Endothelial cell of umbilical vein (primary cell): ENCODE measurements around the gene OR5A2. TPM values are rescaled to one million over a fixed set of nuclear protein-coding genes. Genes with fewer than 3 reads are reported as not detected.

Source experiments
- BruUV-seq: library from RNA; stranded (reverse); fragments of 400-500 nt; replicated peaks from 2 replicates; lab custom pipeline; 2021; lab: Mats Ljungman, UMichigan
- CTCF ChIA-PET: fragments of 300-600, 350-600 bp; sonication (Branson Sonifier 250); formaldehyde crosslinking; loops from one replicate; lab custom pipeline; 2021; ENCODE audit warnings: antibody characterized with exemption, inconsistent platforms; lab: Charles Lee
- POLR2A ChIA-PET: fragments of 300-600, 350-600 bp; sonication (Branson Sonifier 250); formaldehyde crosslinking; loops from one replicate; lab custom pipeline; 2021; ENCODE audit warnings: antibody characterized with exemption, inconsistent platforms; lab: Charles Lee
- DNase-seq: peaks from one replicate; pipeline ENCODE4 v3.0.0-alpha.2; 2011; ENCODE audit warnings: low read depth, low spot score
- FAIRE-seq: peaks from 2 replicates; lab custom pipeline; 2011; peaks lifted over from hg19 to GRCh38; lab: Jason Lieb, UNC
- H2AFZ ChIP-seq: 2 replicates; pipeline ENCODE4 v1.6.0; 2012; ENCODE audit warnings: low read depth, low read length, control low read depth, inconsistent platforms
- H3K27ac ChIP-seq: 2 replicates; pipeline ENCODE4 v1.5.1; 2011; ENCODE audit warnings: low read depth, mild to moderate bottlenecking, control low read depth, low read length, moderate library complexity; ENCODE audit not compliant: insufficient read depth
- H3K27me3 ChIP-seq, 2 experiments: 2 replicates each; pipeline versions ENCODE4 v1.6.0 to v1.6.1; 2011; ENCODE audit warnings: low read length in 2 of 2, mixed read lengths in 1 of 2; ENCODE audit not compliant: control insufficient read depth in 2 of 2, insufficient read depth in 2 of 2
- H3K36me3 ChIP-seq, 2 experiments: 2 replicates in 1 of 2; 3 replicates in 1 of 2; pipeline ENCODE4 v1.5.1; 2011; ENCODE audit warnings: low read length in 2 of 2, mild to moderate bottlenecking in 1 of 2, moderate library complexity in 1 of 2; ENCODE audit not compliant: control insufficient read depth in 2 of 2, insufficient read depth in 2 of 2; ENCODE audit errors: extremely low read depth in 1 of 2
- H3K4me1 ChIP-seq: 3 replicates; pipeline ENCODE4 v1.5.1; 2011; ENCODE audit warnings: mild to moderate bottlenecking, low read length; ENCODE audit not compliant: control insufficient read depth, insufficient read depth; ENCODE audit errors: extremely low read depth
- H3K4me2 ChIP-seq: 2 replicates; pipeline ENCODE4 v1.6.1; 2011; ENCODE audit warnings: low read length, control low read depth, mixed read lengths; ENCODE audit not compliant: insufficient read depth
- H3K4me3 ChIP-seq, 3 experiments: fragments of 200-600 bp in 1 of 3; sonication (generic), shearing (Covaris generic) in 1 of 3; replicated peaks in 1 of 3; 2 replicates each; pipeline ENCODE4 v1.5.1; 2011 to 2016; ENCODE audit warnings: control low read depth in 3 of 3, low read length in 3 of 3, mild to moderate bottlenecking in 2 of 3, inconsistent platforms in 1 of 3, low read depth in 1 of 3, moderate library complexity in 1 of 3; ENCODE audit not compliant: insufficient read depth in 1 of 3
- H3K79me2 ChIP-seq: 2 replicates; pipeline ENCODE4 v1.6.0; 2012; ENCODE audit warnings: low read length, inconsistent platforms; ENCODE audit not compliant: control insufficient read depth, insufficient read depth
- H3K9ac ChIP-seq: replicated peaks from 2 replicates; pipeline ENCODE3; 2011; ENCODE audit warnings: low read length, control low read depth; ENCODE audit not compliant: insufficient read depth; ENCODE audit errors: extremely low read depth
- H3K9me1 ChIP-seq: replicated peaks from 3 replicates; pipeline ENCODE4 v1.6.0; 2011; ENCODE audit warnings: mild to moderate bottlenecking, low read length; ENCODE audit not compliant: control insufficient read depth, insufficient read depth; ENCODE audit errors: extremely low read depth
- H3K9me3 ChIP-seq: replicated peaks from 2 replicates; pipeline ENCODE4 v1.5.1; 2012; ENCODE audit warnings: low read length, inconsistent platforms; ENCODE audit not compliant: control insufficient read depth, insufficient read depth
- H4K20me1 ChIP-seq: replicated peaks from 2 replicates; pipeline ENCODE3; 2011; ENCODE audit warnings: mild to moderate bottlenecking, low read length; ENCODE audit not compliant: control insufficient read depth, insufficient read depth; ENCODE audit errors: extremely low read depth
- CTCF ChIP-seq, 2 donors: IDR thresholded peaks; 1 replicate in 1 of 2; 2 replicates in 1 of 2; pipeline ENCODE4 v1.5.1; 2011; ENCODE audit warnings: low read length in 2 of 2, mild to moderate bottlenecking in 2 of 2, moderate library complexity in 2 of 2, control low read depth in 1 of 2, inconsistent platforms in 1 of 2, low read depth in 1 of 2; ENCODE audit not compliant: insufficient read depth in 1 of 2; ENCODE audit errors: extremely low read depth in 1 of 2
- EZH2 ChIP-seq: IDR thresholded peaks from 2 replicates; pipeline ENCODE4 v1.6.1; 2012; ENCODE audit warnings: borderline replicate concordance, low read depth, mild to moderate bottlenecking, moderate library complexity, low read length, inconsistent platforms; ENCODE audit not compliant: severe bottlenecking
- FOS ChIP-seq: IDR thresholded peaks from 2 replicates; pipeline ENCODE4 v1.6.1; 2011; ENCODE audit warnings: mild to moderate bottlenecking, low read length, moderate library complexity, borderline replicate concordance; ENCODE audit not compliant: insufficient read depth
- GATA2 ChIP-seq: IDR thresholded peaks from 2 replicates; pipeline ENCODE4 v1.7.0; 2011; ENCODE audit warnings: low read depth, mild to moderate bottlenecking, moderate library complexity, mixed read lengths, low read length; ENCODE audit not compliant: insufficient read length, insufficient read depth
- JUN ChIP-seq: IDR thresholded peaks from 2 replicates; pipeline ENCODE4 v1.6.1; 2011; ENCODE audit warnings: borderline replicate concordance, low read depth; ENCODE audit not compliant: insufficient read length, insufficient read depth
- MAX ChIP-seq: IDR thresholded peaks from 2 replicates; pipeline ENCODE4 v1.6.1; 2011; ENCODE audit not compliant: insufficient read depth, insufficient read length
- MYC ChIP-seq: IDR thresholded peaks from one replicate; pipeline ENCODE4 v1.6.1; 2011; ENCODE audit warnings: mild to moderate bottlenecking, low read depth, low read length
- POLR2A ChIP-seq: IDR thresholded peaks from 2 replicates; pipeline ENCODE4 v1.6.1; 2012; ENCODE audit warnings: low read depth, mild to moderate bottlenecking, control low read depth, low read length
- POLR2AphosphoS5 ChIP-seq: IDR thresholded peaks from 2 replicates; pipeline ENCODE4 v1.6.1; 2012; ENCODE audit warnings: low read depth, mild to moderate bottlenecking, control low read depth, low read length, moderate library complexity; ENCODE audit not compliant: insufficient read depth
- dilution Hi-C: fragments of 300-500 bp; cut with MboI; formaldehyde crosslinking; loops from one replicate; pipeline ENCODE4 v1.15.0; 2019; ENCODE audit warnings: low sequenced_read_pairs; ENCODE audit not compliant: extremely low pct_ligation_motif_present
- intact Hi-C: fragments of 100-400 bp; cut with micrococcal nuclease; formaldehyde crosslinking; loops from one replicate; pipeline ENCODE4 v1.10.0; 2022
- polyA plus RNA-seq, 4 experiments: library from polyadenylated mRNA; depleted of rRNA in 3 of 4; stranded (reverse) in 3 of 4; unstranded in 1 of 4; fragments of >200 nt; gene quantifications; 2 replicates each; pipeline versions ENCODE4 v1.2.1 to v1.2.3, GENCODE V29; 2011 to 2012; ENCODE audit warnings: missing spikeins in 1 of 4
- total RNA-seq: library from RNA; stranded (reverse); gene quantifications from 2 replicates; pipeline ENCODE4 v1.2.3, GENCODE V29; 2021

OR5A2 gene
- total and polyA plus RNA-seq, 2 donors (not counting 3 experiments of a cell fraction or from before 2014, with no cell fraction given), result not detected

- Histone ChIP-seq H3K9me1 (no peaks in the 10 kb centered on the region), H4K20me1 (no peaks in the 10 kb centered on the region), H2AFZ (no peak overlapping the region), H3K27ac (no peak overlapping the region), H3K79me2 (no peaks in the 10 kb centered on the region), H3K9ac (no peak overlapping the region), H3K27me3 (no peaks in the 10 kb centered on the region), H3K4me1 (no peaks in the 10 kb centered on the region), H3K36me3 (no peaks in the 10 kb centered on the region), H3K9me3 (no peaks in the 10 kb centered on the region), H3K4me3 (no peak overlapping the region), H3K4me2 (no peak overlapping the region)
- FAIRE-seq, result no peak
- ChIA-PET POLR2A (no interaction called here), CTCF (no interaction called here)
- DNase-seq, result no peak
- TF ChIP-seq MYC (no peak), JUN (no peak), EZH2 (no peak), MAX (no peak), CTCF (IDR thresholded peaks at IDR 0.05; ENCODE audit: extremely low read depth in 1 of 2, insufficient read depth in 1 of 2, low read depth in 1 of 2, low read length in 2 of 2) (no peak), POLR2AphosphoS5 (no peak), FOS (no peak), POLR2A (no peak), GATA2 (no peak)
- intact Hi-C loops (no loop called here), dilution Hi-C loops (no loop called here)
- BruUV-seq, result no TSS peak
Observed at GRCh38 chr11:59425131-59425530, 1.1 kb downstream of the OR5A2 start.
